ENCODE measurements around the gene SMIM31. TPM values are rescaled to one million over a fixed set of nuclear protein-coding genes. Genes with fewer than 3 reads are reported as not detected.

Gene SMIM31
- total RNA-seq, 1 experiment from 2014 or later, result not detected

DNA sequence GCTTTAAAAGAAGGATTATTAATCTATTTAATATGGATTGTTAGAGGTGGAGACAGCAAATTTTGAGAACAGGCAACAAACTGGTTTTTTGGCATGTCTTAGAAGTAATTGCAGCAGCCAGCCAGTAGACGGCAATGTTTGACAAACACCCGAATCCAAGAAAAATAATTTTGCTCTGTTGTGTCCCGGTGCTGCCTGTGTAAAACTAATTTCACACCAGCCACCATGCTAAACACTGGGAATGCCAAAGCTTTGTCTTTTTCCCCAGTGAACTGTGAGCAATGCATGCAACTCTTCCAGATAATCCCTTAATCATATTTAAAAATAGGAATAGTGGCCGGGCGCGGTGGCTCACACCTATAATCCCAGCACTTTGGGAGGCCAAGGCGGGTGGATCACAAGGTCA lies 25.9 kb downstream of the SMIM31 start:
- no peak overlapping the region for H2BK120ac ChIP-seq (ENCODE audit: low read depth, low read length, poor library complexity, severe bottlenecking)
- DNase-seq, result peak; percentile 63
- H2AK5ac ChIP-seq (ENCODE audit: insufficient read length, low read length), result no peak overlapping the region
- no peak overlapping the region for H3K18ac ChIP-seq (ENCODE audit: insufficient read length, low read depth, low read length)
- no peak overlapping the region for H3K27ac ChIP-seq (ENCODE audit: insufficient read length, low read depth, low read length)
- Mint-ChIP-seq H3K27ac (peak overlapping the region in 1 of 3 experiments; percentile 58; a peak in 1 of 7 replicates), H3K36me3 (ENCODE audit: insufficient read depth in 1 of 3, low read depth in 3 of 3) (no peaks in the 10 kb centered on the region), H3K9me3 (no peaks in the 10 kb centered on the region), H3K4me3 (no peak overlapping the region), H3K4me1 (peaks cover 24% of the 10 kb centered on the region in 2 experiments), H3K27me3 (ENCODE audit: low read depth) (no peaks in the 10 kb centered on the region)
- H3K79me2 ChIP-seq (ENCODE audit: insufficient read depth, low read length), result no peaks in the 10 kb centered on the region
- no peak overlapping the region for H3T11ph ChIP-seq (ENCODE audit: low read length)
- H2BK12ac ChIP-seq (ENCODE audit: insufficient read length, low read depth, low read length), result no peak overlapping the region
- no peak overlapping the region for H4K91ac ChIP-seq (ENCODE audit: insufficient read length, low read depth, low read length)
- no peak overlapping the region for H2BK5ac ChIP-seq (ENCODE audit: insufficient read length, low read length)
- no peak overlapping the region for H3K14ac ChIP-seq (ENCODE audit: insufficient read depth, low read length)
- TF ChIP-seq, protein P1, sequence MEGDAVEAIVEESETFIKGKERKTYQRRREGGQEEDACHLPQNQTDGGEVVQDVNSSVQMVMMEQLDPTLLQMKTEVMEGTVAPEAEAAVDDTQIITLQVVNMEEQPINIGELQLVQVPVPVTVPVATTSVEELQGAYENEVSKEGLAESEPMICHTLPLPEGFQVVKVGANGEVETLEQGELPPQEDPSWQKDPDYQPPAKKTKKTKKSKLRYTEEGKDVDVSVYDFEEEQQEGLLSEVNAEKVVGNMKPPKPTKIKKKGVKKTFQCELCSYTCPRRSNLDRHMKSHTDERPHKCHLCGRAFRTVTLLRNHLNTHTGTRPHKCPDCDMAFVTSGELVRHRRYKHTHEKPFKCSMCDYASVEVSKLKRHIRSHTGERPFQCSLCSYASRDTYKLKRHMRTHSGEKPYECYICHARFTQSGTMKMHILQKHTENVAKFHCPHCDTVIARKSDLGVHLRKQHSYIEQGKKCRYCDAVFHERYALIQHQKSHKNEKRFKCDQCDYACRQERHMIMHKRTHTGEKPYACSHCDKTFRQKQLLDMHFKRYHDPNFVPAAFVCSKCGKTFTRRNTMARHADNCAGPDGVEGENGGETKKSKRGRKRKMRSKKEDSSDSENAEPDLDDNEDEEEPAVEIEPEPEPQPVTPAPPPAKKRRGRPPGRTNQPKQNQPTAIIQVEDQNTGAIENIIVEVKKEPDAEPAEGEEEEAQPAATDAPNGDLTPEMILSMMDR (conservative IDR thresholded peaks at IDR 0.05), result peak; percentile 95
- no peaks in the 10 kb centered on the region for H3K9me3 ChIP-seq (ENCODE audit: control insufficient read depth, low read depth, low read length)
- H3K9ac ChIP-seq (ENCODE audit: extremely low read depth, insufficient read length, low read length), result no peak overlapping the region
- no peak overlapping the region for H2BK20ac ChIP-seq (ENCODE audit: low read depth, low read length, poor library complexity, severe bottlenecking)
- H3K4me1 ChIP-seq (ENCODE audit: insufficient read depth, low read length), result no peaks in the 10 kb centered on the region
- H3K23ac ChIP-seq (ENCODE audit: insufficient read length, low read depth, low read length), result no peak overlapping the region
- no peak overlapping the region for H3K4me2 ChIP-seq (ENCODE audit: insufficient read depth, insufficient read length, low read length)
- no peaks in the 10 kb centered on the region for H4K20me1 ChIP-seq (ENCODE audit: control insufficient read depth, insufficient read depth, insufficient read length)
- no peak overlapping the region for H3K4ac ChIP-seq (ENCODE audit: low read depth, low read length)
- no peaks in the 10 kb centered on the region for H3K23me2 ChIP-seq (ENCODE audit: insufficient read length, low read depth, low read length, poor library complexity, severe bottlenecking)
- H2AFZ ChIP-seq (ENCODE audit: low read length), result no peak overlapping the region
- no CpG with 5 or more reads among the region's 7 CpGs for WGBS (ENCODE audit: extremely low coverage, insufficient read length, low lambda C conversion rate)
- H4K5ac ChIP-seq (ENCODE audit: insufficient read length, low read depth, low read length), result no peak overlapping the region
- H2BK15ac ChIP-seq (ENCODE audit: low read depth, low read length), result no peak overlapping the region
- no peak overlapping the region for H3K56ac ChIP-seq (ENCODE audit: insufficient read length, low read depth, low read length)
- no peaks in the 10 kb centered on the region for H3K27me3 ChIP-seq (ENCODE audit: insufficient read depth, low read length)
- no peak overlapping the region for H4K8ac ChIP-seq (replicated peaks; ENCODE audit: insufficient read length, low read depth, low read length)
- no peaks in the 10 kb centered on the region for H3K79me1 ChIP-seq (ENCODE audit: insufficient read depth, low read depth, low read length, poor library complexity, severe bottlenecking)
